DMS153 treated with DMSO at 0.1 percent for 48 hours (cell line): ENCODE data around the gene KAT2A.

ENCODE experiments used
- DNase-seq: peaks from one replicate; lab custom pipeline; 2025; ENCODE audit not compliant: unreplicated experiment; lab: John Stamatoyannopoulos, UW

KAT2A gene

GRCh38 chr17:42065201-42065600 lies 56.0 kb downstream of the KAT2A start:
- no peak for DNase-seq
